Measurements from ENCODE around the gene IFT43.

The IFT43 gene

DNA sequence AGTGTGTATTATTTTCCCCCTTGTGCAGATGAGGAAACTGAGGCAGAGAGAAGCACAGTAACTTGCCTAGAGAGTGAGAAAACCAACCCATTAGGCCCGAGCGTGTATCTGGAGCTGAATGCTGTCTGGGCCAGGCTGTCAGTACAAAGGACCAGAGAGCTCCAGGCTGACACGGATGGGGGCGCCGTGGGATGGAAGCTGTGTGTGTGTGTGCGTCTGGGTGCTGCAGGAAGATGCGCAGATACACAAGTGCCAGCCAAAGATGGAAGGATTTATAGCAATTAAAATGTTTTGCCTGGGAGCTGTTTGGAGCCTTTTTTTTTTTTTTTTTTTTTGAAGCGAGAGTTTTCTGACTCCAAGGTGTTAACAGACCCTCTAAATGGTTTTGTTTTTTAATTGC is 112.5 kb downstream of the IFT43 start:
- peaks cover 12% of the 10 kb centered on the region for H3K27me3 Mint-ChIP-seq
- H3K4me1 Mint-ChIP-seq: no peaks in the 10 kb centered on the region
- no peak overlapping the region for H3K27ac Mint-ChIP-seq
- ATAC-seq (no peak), DNase-seq (no peak)
- H3K4me3 Mint-ChIP-seq: no peak overlapping the region
- H3K9me3 Mint-ChIP-seq: no peaks in the 10 kb centered on the region

- Mint-ChIP-seq H3K27ac (no peak overlapping the region), H3K4me1 (no peaks in the 10 kb centered on the region), H3K27me3 (peaks cover 7% of the 10 kb centered on the region), H3K4me3 (no peak overlapping the region), H3K9me3 (no peaks in the 10 kb centered on the region)
- DNase-seq: no peak
- ATAC-seq: no peak
Observed at GRCh38 chr14:76098916-76099675, 113.5 kb downstream of the IFT43 start.

- ATAC-seq (no peak), DNase-seq (no peak)
- Mint-ChIP-seq H3K27me3 (peaks cover 12% of the 10 kb centered on the region), H3K9me3 (no peaks in the 10 kb centered on the region), H3K4me1 (no peaks in the 10 kb centered on the region), H3K27ac (no peak overlapping the region), H3K4me3 (no peak overlapping the region)
Observed at GRCh38 chr14:76100236-76100635, 114.7 kb downstream of the IFT43 start.

GRCh38 chr14:76101391-76102379 is 116.1 kb downstream of the IFT43 start:
- ATAC-seq (no peak), DNase-seq (no peak)
- Mint-ChIP-seq H3K4me1 (no peaks in the 10 kb centered on the region), H3K27me3 (peaks cover 24% of the 10 kb centered on the region), H3K27ac (no peak overlapping the region), H3K9me3 (no peaks in the 10 kb centered on the region), H3K4me3 (no peak overlapping the region)

DNA sequence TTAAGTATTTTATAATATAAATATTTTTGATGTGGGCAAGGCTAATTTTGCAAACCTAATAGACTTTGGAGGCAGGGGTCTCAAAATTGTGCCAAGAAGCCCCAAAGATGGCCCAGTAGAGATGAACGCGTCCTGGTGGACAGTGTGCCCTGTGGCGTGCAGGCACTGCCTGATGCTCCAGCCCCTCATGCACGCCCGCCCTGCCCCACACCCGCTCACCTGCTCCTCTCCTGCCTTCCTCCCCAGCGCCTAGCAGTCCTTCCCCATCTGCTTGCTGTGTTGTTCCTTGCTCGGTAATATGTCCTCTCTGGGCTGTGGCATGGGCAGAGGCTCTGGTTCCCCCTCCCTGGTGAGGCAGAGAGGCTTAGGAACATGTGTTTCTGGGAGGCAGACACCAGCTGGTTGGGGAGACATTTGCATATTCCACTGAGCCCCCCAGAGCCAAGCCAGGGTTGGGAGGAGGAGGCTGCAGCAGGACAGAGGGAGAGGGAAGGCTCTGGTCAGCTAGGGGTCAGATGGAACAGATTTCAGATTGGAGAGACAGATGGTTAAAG is 119.3 kb downstream of the IFT43 start:
- Mint-ChIP-seq H3K4me1 (no peaks in the 10 kb centered on the region), H3K4me3 (no peak overlapping the region), H3K9me3 (peaks cover 6 to 8% of the 10 kb centered on the region in 2 donors), H3K27me3 (peaks cover 39% of the 10 kb centered on the region), H3K27ac (no peak overlapping the region)
- ATAC-seq: no peak
- DNase-seq: no peak

DNA sequence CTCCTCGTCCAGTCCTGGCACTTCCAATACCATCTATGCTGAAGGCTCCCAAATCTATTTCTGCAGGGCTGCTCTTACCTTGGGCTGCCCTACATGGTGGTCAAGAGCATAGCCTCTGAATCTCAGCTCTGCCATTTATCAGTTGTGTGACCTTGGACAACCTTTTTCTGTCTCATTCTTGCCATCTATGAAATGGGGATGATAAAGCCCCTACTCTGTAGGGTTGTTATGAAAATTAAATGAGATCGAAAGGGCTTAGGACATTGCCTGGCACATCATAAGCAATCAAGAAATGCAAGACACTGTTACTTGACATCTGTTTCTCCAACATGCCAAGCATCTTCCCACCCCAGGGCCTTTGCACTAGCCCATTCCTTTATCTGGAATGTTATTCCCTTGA is 120.6 kb downstream of the IFT43 start:
- DNase-seq (no peak), ATAC-seq (no peak)
- H3K9me3 Mint-ChIP-seq: peaks cover 6 to 8% of the 10 kb centered on the region in 2 donors
- no peaks in the 10 kb centered on the region for H3K4me1 Mint-ChIP-seq
- peaks cover 36% of the 10 kb centered on the region for H3K27me3 Mint-ChIP-seq
- no peak overlapping the region for H3K4me3 Mint-ChIP-seq
- no peak overlapping the region for H3K27ac Mint-ChIP-seq

DNA sequence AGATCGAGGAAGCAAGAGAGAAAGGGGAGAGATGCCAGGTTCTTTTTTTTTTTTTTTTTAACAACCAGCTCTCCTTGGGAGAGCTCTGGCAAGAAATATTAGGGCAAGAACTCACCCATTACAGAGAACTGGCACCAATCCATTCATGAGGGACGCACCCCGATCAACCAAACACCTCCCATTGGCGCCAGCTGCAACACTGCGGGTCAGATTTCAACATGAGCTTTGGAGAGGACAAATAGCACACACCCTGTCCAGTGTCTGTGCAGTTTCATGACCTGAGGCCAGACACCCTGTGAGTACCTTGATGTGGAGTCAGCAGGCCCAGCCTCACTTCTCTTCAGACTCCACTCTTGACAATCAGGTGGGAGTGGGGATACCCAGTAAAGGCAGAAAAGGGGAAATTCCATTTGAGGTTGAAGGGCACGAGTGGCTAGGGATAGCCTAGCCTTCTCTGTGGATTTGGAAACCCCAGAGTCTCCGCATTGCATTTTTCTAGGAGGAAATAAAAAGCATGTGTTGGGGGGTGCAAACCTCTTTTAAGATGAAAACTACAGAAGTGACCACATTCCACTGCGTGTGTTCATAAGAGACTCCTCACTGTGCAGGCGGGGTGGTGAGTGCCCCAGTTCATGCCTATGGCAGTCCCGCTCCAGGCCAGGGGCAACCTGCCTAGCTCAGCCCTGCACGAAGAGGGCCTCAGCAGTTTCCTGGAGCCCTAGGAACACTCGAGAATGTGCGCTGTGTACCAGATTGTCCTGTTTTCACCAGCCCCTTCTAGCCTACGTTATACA is 123.7 kb downstream of the IFT43 start:
- Mint-ChIP-seq H3K4me1 (no peaks in the 10 kb centered on the region), H3K4me3 (no peak overlapping the region), H3K9me3 (peaks cover 6 to 8% of the 10 kb centered on the region in 2 donors), H3K27ac (no peak overlapping the region), H3K27me3 (peaks cover 50% of the 10 kb centered on the region)
- no peak for DNase-seq
- ATAC-seq: no peak

DNA sequence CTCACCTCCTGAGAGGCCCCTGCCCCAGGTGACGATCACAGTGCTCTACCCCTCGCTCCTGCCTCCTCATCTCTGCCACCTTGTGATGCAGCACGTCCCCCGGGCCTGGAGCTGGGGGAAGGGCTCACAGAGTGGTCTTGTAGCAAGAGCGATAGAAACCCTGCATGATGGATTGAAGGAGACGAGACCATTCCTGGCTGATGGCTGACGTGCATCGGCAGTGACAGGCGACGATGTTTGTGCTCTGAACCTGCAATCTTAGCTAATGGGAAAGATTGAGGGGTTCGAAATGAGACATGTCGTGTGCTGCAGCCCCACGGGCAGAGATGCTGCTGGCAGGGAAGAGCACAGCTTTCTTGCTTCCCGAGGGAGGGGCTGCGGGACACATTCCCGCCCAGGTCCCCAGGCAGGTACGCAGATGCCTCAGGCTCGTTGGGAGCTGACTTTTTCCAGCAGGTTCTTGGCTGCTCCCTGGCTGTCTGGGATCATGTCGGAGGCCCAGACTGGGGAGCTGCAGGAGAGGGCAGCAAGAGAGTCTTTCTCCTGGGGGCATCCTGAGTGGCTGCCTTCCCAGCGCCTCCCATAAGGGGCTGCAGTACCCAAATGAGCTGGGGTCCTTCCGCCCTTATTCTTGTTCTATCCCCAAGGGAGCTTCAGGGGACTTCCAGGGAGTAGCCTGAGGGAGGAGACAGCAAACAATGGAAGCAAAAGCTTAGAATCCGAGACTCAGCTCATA is 127.5 kb downstream of the IFT43 start:
- no peak for ATAC-seq
- DNase-seq: no peak
- Mint-ChIP-seq H3K27ac (no peak overlapping the region), H3K9me3 (peaks cover 6 to 8% of the 10 kb centered on the region in 2 donors), H3K4me1 (no peaks in the 10 kb centered on the region), H3K4me3 (no peak overlapping the region), H3K27me3 (peaks cover 40% of the 10 kb centered on the region)

DNA sequence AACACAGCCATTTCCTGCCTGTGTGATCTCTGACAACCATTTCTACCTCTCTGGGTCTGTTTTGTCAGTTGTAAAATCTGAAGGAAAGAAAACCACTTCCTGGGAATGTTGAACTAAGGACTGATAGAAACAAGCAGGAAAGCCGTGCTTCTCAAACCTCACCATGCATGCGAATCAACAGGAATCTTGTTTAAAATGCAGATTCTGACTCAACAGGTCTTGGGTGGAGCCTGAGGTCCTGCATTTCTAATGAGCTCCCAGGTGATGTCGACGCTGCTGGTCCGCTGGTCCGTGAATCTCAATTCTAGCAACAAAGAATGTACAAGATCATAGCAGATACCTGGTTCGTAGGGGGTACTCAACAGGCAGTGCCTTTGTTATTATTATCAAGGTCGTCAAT is 128.1 kb downstream of the IFT43 start:
- Mint-ChIP-seq H3K27ac (no peak overlapping the region), H3K27me3 (peaks cover 33% of the 10 kb centered on the region), H3K4me3 (no peak overlapping the region), H3K9me3 (peaks cover 4 to 5% of the 10 kb centered on the region in 2 donors), H3K4me1 (no peaks in the 10 kb centered on the region)
- no peak for DNase-seq
- no peak for ATAC-seq

- Mint-ChIP-seq H3K4me1 (no peaks in the 10 kb centered on the region), H3K9me3 (no peaks in the 10 kb centered on the region), H3K27me3 (peaks cover 33% of the 10 kb centered on the region), H3K4me3 (no peak overlapping the region), H3K27ac (peak overlapping the region in 1 of 2 donors; percentile 79)
- DNase-seq (no peak), ATAC-seq (no peak)
Observed at GRCh38 chr14:76115010-76115422, 129.5 kb downstream of the IFT43 start.

GRCh38 chr14:76117789-76118484 is 132.4 kb downstream of the IFT43 start:
- Mint-ChIP-seq H3K9me3 (no peaks in the 10 kb centered on the region), H3K4me1 (no peaks in the 10 kb centered on the region), H3K27ac (no peak overlapping the region), H3K4me3 (no peak overlapping the region), H3K27me3 (peaks cover 26% of the 10 kb centered on the region)
- ATAC-seq: no peak
- no peak for DNase-seq

DNA sequence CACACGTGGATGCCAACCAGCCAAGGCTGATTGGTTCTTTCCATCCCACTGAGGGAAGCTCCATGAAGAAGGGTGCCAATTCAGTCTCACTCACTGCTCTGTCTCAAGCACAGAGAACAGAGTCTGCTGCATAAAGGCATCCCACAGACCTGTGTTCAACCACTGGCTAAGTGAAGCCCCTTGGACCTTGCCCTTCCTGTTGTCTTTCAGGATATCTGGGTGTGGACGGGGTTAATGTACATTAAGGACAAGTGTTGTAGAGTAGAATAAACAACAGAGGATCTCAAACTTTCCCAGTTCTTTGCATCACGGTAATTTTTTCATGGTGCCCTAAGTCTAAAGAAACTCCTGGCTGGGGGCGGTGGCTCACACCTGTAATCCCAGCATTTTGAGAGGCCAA is 133.0 kb downstream of the IFT43 start:
- no peak for DNase-seq
- no peak overlapping the region for H3K4me3 Mint-ChIP-seq
- ATAC-seq: no peak
- no peak overlapping the region for H3K27ac Mint-ChIP-seq
- H3K27me3 Mint-ChIP-seq: peaks cover 23% of the 10 kb centered on the region
- H3K4me1 Mint-ChIP-seq: no peaks in the 10 kb centered on the region
- H3K9me3 Mint-ChIP-seq: no peaks in the 10 kb centered on the region

GRCh38 chr14:76121089-76121748 is 135.7 kb downstream of the IFT43 start:
- DNase-seq (no peak), ATAC-seq (no peak)
- Mint-ChIP-seq H3K4me3 (no peak overlapping the region), H3K4me1 (no peaks in the 10 kb centered on the region), H3K27me3 (peaks cover 8% of the 10 kb centered on the region), H3K9me3 (no peaks in the 10 kb centered on the region), H3K27ac (no peak overlapping the region)
